Stimulated activated memory B cell treated with anti-CD40 and anti-IgM and Interleukin-4, amounts not matched to agents 10 μg/mL and 1 μg/mL and 100 μg/mL, for 72 hours (primary cell): ENCODE results near the gene TNN.
A peak's percentile ranks its signal among the peaks of the same experiment; 100 is the strongest.
"Not testable (repeated sequence)": the region's sequence is repeated elsewhere in the genome, so short reads cannot be mapped to it uniquely, and the experiment has no call there.

Experiments
- ATAC-seq: fragments of 150-1000 bp; cut with Tn5 transposase; 2 replicates; pipeline ENCODE4 v1.10.0; 2021
- H3K27ac Mint-ChIP-seq: one replicate; pipeline ENCODE4 v1.8.0; 2022; ENCODE audit warnings: mild to moderate bottlenecking, mixed read lengths
- H3K27me3 Mint-ChIP-seq: one replicate; pipeline ENCODE4 v1.8.0; 2022; ENCODE audit warnings: mixed read lengths
- H3K36me3 Mint-ChIP-seq: one replicate; pipeline ENCODE4 v1.8.0; 2022; ENCODE audit warnings: mixed read lengths
- H3K4me1 Mint-ChIP-seq: one replicate; pipeline ENCODE4 v1.8.0; 2022; ENCODE audit warnings: mixed read lengths
- H3K4me3 Mint-ChIP-seq: one replicate; pipeline ENCODE4 v1.8.0; 2022; ENCODE audit warnings: mild to moderate bottlenecking, moderate library complexity, mixed read lengths
- H3K9me3 Mint-ChIP-seq: one replicate; pipeline ENCODE4 v1.8.0; 2022; ENCODE audit warnings: mixed read lengths

Gene TNN, protein sequence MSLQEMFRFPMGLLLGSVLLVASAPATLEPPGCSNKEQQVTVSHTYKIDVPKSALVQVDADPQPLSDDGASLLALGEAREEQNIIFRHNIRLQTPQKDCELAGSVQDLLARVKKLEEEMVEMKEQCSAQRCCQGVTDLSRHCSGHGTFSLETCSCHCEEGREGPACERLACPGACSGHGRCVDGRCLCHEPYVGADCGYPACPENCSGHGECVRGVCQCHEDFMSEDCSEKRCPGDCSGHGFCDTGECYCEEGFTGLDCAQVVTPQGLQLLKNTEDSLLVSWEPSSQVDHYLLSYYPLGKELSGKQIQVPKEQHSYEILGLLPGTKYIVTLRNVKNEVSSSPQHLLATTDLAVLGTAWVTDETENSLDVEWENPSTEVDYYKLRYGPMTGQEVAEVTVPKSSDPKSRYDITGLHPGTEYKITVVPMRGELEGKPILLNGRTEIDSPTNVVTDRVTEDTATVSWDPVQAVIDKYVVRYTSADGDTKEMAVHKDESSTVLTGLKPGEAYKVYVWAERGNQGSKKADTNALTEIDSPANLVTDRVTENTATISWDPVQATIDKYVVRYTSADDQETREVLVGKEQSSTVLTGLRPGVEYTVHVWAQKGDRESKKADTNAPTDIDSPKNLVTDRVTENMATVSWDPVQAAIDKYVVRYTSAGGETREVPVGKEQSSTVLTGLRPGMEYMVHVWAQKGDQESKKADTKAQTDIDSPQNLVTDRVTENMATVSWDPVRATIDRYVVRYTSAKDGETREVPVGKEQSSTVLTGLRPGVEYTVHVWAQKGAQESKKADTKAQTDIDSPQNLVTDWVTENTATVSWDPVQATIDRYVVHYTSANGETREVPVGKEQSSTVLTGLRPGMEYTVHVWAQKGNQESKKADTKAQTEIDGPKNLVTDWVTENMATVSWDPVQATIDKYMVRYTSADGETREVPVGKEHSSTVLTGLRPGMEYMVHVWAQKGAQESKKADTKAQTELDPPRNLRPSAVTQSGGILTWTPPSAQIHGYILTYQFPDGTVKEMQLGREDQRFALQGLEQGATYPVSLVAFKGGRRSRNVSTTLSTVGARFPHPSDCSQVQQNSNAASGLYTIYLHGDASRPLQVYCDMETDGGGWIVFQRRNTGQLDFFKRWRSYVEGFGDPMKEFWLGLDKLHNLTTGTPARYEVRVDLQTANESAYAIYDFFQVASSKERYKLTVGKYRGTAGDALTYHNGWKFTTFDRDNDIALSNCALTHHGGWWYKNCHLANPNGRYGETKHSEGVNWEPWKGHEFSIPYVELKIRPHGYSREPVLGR (N-terminal part only)

DNA sequence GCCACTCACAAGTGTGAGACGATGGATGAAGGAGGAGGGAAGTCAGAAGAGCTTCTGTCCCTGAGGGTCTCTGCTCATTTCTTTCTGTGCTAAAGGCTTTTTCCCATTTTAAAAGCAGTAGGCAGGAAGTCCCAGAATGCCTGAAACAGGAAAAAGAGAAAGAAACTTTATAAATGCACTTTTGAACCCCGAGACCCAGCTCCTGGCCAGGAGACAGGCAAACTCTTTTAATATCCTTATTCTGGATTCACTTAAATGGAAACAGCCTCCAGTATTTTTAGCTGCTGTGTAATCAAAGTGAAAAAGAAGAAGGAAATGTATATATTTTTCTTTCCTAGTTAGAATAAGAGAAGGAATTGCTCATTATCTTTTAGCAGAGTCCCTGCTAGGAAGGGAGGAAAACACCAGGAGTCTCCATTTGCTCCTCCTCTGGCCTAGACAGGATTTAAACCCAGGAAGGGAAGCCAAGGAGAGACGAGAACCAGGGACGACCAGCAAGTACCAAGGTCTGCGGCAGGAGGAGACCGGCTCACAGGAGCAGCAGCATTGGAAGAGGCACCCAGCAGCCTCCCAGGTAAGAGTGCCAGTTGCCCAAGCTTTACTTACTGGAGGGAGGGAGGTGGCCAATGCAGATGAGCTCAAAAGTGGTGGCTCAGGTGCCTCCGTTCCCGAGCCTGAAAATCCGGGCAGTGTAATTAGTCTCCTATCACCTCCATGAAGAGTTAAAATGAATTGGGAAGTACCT is at the start of gene TNN:
TNN (plus strand) TSS at position 472 of the 745 bp plus-strand sequence. CDS start 9,586 bp downstream, outside the sequence.
- H3K27ac Mint-ChIP-seq: no peak within 1 kb of the TSS
- no peak for ATAC-seq
- no peaks in the 10 kb centered on the region for H3K36me3 Mint-ChIP-seq
- no peaks in the 10 kb centered on the region for H3K9me3 Mint-ChIP-seq
- H3K4me3 Mint-ChIP-seq: no peak within 1 kb of the TSS
- peaks cover 45% of the 10 kb centered on the region for H3K27me3 Mint-ChIP-seq
- peaks cover 6% of the 10 kb centered on the region for H3K4me1 Mint-ChIP-seq

DNA sequence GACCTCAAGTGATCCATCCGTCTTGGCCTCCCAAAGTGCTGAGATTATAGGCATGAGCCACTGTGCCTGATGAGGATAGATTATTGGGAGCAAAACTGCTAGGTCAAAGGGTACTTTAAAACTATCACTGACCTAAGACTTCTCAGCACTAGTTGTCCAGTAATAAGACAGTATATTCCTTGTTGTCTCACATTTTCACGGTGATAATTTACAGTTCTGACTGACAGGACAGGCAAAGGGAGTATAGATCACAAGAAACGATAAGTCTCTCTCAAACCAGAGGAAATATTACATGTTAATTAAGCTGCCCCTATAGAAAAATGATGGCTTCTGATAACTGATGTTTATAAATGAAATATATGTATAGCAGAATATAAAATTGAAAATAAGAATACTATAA is 48.1 kb upstream of the TNN start:
- H3K4me1 Mint-ChIP-seq: peaks cover 39% of the 10 kb centered on the region
- H3K27ac Mint-ChIP-seq: no peak overlapping the region
- H3K9me3 Mint-ChIP-seq: no peaks in the 10 kb centered on the region
- H3K27me3 Mint-ChIP-seq: no peaks in the 10 kb centered on the region
- H3K4me3 Mint-ChIP-seq: no peak overlapping the region
- H3K36me3 Mint-ChIP-seq: peaks cover 41% of the 10 kb centered on the region
- no peak for ATAC-seq

DNA sequence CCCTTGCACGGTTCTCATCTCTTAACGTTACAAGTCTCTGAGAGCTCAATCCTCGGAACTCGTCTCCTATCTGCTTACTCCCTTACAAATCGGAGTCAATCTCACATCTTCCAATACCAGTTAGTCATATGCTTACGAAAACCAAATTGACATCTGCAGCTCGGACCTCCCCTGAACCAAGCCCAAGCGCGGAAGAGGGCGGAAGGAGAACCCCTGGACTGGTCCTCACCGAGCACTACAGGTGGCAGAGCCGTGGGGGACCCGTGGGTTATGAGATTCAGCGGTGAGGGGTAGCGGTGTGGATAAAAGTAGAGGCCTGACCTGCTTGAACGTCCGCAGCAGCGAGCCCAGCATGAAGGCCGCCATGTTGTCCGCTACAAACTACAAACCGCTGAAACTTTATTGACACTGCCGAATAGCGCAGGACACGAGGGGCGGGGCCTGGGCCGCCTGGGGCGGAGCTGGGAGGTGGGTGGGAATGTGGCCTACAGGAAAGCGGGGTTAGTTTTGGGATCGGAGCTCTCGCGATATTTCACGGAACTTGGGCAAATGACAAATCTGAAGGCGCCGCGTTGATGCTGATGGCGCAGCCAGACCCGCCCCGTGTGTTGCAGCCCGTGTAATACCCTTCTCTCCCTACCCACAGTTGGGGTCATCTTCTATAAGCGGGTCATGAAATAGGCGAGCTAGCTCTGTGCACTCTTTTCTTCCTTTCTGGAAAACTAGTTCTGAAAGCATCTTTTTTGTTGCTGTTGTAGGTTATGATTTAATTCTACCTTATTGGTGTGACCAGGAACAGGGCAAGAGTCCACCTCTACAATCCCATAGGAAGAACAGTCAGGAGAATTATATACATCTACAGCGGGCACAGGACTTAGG is 44.4 kb upstream of the TNN start, which contains the start of gene MRPS14:
MRPS14 (minus strand) TSS at position 383 of the 879 bp plus-strand sequence; CDS start at position 366, 17 bp downstream.
- Mint-ChIP-seq H3K4me3 (peak within 1 kb of the TSS; percentile 88), H3K4me1 (peaks cover 26% of the 10 kb centered on the region), H3K36me3 (peaks cover 11% of the 10 kb centered on the region), H3K27me3 (no peaks in the 10 kb centered on the region), H3K27ac (peak within 1 kb of the TSS; percentile 87), H3K9me3 (no peaks in the 10 kb centered on the region)
- peak; percentile 97 for ATAC-seq

DNA sequence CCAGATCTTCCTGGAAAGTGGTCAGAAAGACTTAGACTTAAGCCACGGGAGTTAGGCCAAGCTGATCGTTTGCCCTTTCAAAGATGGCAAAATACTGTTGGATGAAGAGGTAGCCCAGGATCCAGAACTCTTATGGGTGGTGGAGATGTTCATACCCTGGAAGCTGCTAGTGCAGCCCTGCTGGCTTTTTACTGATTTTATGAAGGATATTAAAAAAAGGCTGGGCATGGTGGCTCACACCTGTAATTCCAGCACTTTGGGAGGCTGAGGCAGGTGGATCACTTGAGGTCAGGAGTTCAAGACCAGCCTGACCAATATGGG is 43.8 kb upstream of the TNN start:
- Mint-ChIP-seq H3K36me3 (peaks cover 11% of the 10 kb centered on the region), H3K27ac (peak overlapping the region; percentile 87), H3K4me1 (peaks cover 26% of the 10 kb centered on the region), H3K4me3 (peak overlapping the region; percentile 88)
- not testable (repeated sequence) for H3K27me3 Mint-ChIP-seq, ATAC-seq, H3K9me3 Mint-ChIP-seq

DNA sequence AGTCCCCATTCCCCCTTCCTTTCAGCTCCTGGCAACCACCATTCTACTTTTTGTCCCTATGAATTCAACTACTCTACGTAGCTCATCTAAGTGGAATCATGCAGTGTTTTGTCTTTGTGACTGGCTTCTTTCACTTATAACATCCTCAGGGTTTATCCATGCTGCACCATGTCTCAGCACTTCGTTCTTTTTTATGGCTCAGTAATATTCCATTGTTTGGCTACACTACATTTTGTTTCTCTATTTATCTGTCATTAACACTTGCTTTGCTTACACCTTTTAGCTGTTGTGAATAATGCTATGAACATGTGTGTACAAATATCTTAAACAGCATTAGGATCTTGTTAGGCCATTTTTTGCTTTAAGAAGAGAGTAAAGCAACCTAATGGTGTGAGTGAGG is 42.9 kb upstream of the TNN start:
- peaks cover 11% of the 10 kb centered on the region for H3K36me3 Mint-ChIP-seq
- no peak overlapping the region for H3K27ac Mint-ChIP-seq
- H3K27me3 Mint-ChIP-seq: no peaks in the 10 kb centered on the region
- H3K9me3 Mint-ChIP-seq: no peaks in the 10 kb centered on the region
- no peak overlapping the region for H3K4me3 Mint-ChIP-seq
- H3K4me1 Mint-ChIP-seq: peaks cover 34% of the 10 kb centered on the region
- ATAC-seq: no peak

DNA sequence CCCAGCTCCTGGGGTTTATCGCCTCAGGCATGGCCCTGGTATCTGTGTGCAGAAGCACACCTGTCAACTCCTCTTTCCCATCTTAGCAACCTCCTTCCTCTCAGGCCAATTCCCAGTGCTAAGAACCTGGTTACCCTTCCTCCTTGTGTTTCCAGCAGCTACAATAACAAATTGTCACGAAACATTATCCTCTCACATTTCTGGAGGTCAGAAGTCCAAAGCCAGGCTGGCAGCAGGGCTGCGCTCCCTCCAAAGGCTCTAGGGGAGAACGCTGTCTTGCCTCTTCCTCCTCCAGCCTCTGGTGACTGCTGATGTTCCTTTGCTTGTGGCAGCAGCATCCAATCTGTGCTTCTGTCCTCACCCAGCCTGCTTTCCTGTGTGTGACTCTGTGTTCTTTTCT is 33.7 kb upstream of the TNN start:
- Mint-ChIP-seq H3K4me3 (no peak overlapping the region), H3K9me3 (no peaks in the 10 kb centered on the region), H3K36me3 (no peaks in the 10 kb centered on the region), H3K27ac (no peak overlapping the region), H3K4me1 (peaks cover 9% of the 10 kb centered on the region), H3K27me3 (no peaks in the 10 kb centered on the region)
- no peak for ATAC-seq

DNA sequence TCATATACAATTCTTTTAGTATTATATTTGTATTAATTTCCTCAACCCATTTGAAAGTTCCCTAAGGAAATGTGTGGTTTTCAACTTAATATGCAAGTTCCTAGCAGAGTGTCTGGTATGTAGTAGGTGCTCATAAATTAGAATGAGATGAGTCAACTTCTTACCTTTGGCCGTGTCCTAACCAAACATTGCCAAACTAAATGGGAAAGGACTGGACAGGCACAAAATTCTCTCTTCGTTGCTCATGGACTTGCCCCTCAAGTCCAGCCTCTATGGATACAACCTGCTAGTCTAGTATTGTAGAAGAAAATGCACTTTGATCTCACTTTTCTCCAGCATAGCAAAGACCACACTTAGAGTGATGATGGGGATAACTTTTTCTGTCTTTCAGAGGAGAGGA is 32.9 kb upstream of the TNN start:
- Mint-ChIP-seq H3K36me3 (no peaks in the 10 kb centered on the region), H3K4me1 (peaks cover under 1% of the 10 kb centered on the region), H3K27ac (no peak overlapping the region), H3K27me3 (no peaks in the 10 kb centered on the region), H3K9me3 (no peaks in the 10 kb centered on the region), H3K4me3 (no peak overlapping the region)
- ATAC-seq: no peak

DNA sequence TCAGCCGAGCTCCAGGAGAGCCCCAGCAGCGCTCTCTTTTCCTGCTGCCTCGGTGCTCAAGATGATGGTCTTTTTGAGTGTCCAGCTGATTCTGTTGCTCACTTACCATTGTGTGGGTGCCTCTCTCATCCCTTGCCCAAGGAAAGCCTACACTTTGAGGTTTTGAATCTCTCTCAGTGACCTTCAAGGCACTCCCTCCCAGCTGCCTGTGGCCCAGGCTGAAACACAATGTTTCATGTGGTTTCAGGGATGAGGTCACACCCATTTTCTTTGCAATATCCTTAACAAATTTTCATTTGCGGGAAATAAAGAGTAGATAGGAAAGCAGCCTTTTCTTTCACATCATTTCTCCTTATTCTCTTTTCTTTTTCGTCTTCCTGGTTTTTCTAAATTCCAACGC is 31.8 kb upstream of the TNN start:
- Mint-ChIP-seq H3K27ac (no peak overlapping the region), H3K4me1 (no peaks in the 10 kb centered on the region), H3K27me3 (no peaks in the 10 kb centered on the region), H3K4me3 (no peak overlapping the region), H3K9me3 (no peaks in the 10 kb centered on the region), H3K36me3 (no peaks in the 10 kb centered on the region)
- no peak for ATAC-seq

DNA sequence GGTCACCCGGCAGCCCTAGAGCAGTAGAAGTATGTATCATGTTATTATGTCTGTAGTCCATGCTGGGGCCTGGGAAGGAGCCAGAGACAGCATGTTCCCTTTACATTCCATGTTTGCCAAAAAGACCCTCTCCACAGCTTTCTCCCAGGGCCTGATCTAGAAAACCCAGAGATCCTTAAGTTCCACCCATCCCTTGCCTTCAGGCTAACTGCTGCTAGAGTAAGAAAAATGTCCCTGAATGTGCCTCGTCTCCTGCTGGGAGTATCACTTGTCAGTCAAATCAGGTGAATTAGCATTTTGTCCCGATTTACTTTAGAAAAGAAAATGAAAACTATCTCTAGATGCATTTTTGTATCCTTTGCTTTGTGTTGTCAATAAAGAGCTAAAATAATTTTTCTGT is 31.2 kb upstream of the TNN start:
- H3K9me3 Mint-ChIP-seq: no peaks in the 10 kb centered on the region
- no peak for ATAC-seq
- H3K27ac Mint-ChIP-seq: no peak overlapping the region
- no peak overlapping the region for H3K4me3 Mint-ChIP-seq
- no peaks in the 10 kb centered on the region for H3K4me1 Mint-ChIP-seq
- no peaks in the 10 kb centered on the region for H3K36me3 Mint-ChIP-seq
- H3K27me3 Mint-ChIP-seq: no peaks in the 10 kb centered on the region

DNA sequence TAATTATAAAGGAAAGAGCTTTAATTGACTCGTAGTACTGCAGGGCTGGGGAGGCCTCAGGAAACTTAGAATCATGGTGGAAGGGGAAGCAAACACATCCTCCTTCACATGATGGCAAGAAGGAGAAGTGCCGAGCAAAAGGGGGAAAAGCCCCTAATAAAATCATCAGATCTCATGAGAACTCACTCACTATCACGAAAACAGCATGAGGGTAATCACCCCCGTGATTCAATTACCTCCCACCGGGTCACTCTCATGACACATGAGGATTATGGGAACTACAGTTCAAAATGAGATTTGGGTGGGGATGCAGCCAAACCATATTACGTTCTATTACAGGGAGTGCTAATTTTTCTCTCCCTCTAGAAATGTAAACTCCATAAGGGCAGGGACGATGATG is 30.2 kb upstream of the TNN start:
- Mint-ChIP-seq H3K4me3 (no peak overlapping the region), H3K36me3 (no peaks in the 10 kb centered on the region), H3K27ac (no peak overlapping the region), H3K9me3 (no peaks in the 10 kb centered on the region), H3K4me1 (no peaks in the 10 kb centered on the region), H3K27me3 (no peaks in the 10 kb centered on the region)
- no peak for ATAC-seq

DNA sequence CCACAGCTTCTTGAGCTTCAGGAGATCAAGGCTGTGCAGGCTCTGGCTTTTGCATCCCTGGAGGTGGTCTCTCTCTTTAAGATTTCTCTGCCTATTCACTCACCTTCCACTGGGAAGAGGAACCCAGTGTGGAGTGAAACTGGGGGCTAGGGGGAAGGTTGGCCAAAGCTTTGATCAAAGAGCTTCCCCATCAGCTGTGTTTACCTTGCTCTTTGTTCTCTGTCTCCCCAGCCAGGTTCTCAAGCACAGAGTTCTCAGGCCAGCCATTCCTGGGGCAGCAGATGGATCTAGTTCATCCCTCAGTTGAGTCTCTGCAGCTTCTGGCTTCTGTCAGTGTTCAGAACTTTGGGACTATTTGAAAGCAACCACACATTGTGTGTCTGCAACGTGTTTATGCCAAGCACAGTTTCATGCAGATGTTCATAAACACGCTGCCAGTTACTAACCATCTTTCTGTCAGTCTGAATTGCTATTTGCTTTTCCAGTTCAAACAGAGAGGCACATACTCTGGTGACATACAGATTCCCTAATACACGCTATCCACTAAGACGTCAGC is 27.2 kb upstream of the TNN start:
- Mint-ChIP-seq H3K4me3 (no peak overlapping the region), H3K36me3 (no peaks in the 10 kb centered on the region), H3K27ac (no peak overlapping the region), H3K9me3 (no peaks in the 10 kb centered on the region), H3K4me1 (no peaks in the 10 kb centered on the region), H3K27me3 (peaks cover 15% of the 10 kb centered on the region)
- peak; percentile 12 for ATAC-seq

DNA sequence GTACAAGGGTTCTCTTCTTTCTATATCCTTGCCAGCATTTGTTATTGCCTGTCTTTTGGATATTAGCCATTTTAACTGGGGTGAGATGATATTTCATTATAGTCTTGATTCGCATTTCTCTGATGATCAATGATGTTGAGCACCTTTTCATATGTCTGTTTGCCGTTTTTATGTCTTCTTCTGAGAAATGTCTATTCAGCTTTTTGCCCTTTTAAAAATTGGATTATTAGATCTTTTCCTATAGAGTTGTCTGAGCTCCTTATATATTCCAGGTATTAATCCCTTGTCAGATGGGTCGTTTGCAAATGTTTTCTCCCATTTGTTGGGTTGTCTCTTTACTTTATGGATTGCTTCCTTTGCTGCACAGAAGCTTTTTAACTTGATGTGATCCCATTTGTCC is 25.0 kb upstream of the TNN start:
- Mint-ChIP-seq H3K27me3 (peaks cover 34% of the 10 kb centered on the region), H3K4me1 (no peaks in the 10 kb centered on the region), H3K4me3 (no peak overlapping the region), H3K27ac (no peak overlapping the region), H3K9me3 (no peaks in the 10 kb centered on the region), H3K36me3 (no peaks in the 10 kb centered on the region)
- ATAC-seq: no peak

DNA sequence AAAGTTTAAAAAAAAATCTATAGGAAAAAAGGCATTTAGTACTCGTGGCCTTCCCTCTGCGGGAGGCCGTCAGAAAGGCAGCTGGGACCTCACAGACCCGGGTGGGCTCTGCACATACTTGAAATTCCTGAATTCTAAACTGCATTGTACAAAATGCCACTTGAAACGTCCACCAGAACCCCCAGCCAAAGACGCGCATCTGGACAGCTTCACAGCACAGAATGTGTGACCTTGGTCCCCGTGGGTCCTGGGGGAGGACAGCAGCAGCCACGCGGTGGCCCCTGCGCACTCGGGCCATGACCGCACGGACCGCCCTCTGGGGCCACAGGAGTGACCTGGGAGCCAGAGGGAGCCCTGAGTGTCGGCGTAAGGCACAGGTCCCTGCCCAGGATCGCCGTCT is 23.8 kb upstream of the TNN start:
- H3K4me1 Mint-ChIP-seq: no peaks in the 10 kb centered on the region
- H3K4me3 Mint-ChIP-seq: no peak overlapping the region
- H3K27ac Mint-ChIP-seq: no peak overlapping the region
- ATAC-seq: no peak
- peaks cover 46% of the 10 kb centered on the region for H3K27me3 Mint-ChIP-seq
- H3K9me3 Mint-ChIP-seq: no peaks in the 10 kb centered on the region
- H3K36me3 Mint-ChIP-seq: no peaks in the 10 kb centered on the region

DNA sequence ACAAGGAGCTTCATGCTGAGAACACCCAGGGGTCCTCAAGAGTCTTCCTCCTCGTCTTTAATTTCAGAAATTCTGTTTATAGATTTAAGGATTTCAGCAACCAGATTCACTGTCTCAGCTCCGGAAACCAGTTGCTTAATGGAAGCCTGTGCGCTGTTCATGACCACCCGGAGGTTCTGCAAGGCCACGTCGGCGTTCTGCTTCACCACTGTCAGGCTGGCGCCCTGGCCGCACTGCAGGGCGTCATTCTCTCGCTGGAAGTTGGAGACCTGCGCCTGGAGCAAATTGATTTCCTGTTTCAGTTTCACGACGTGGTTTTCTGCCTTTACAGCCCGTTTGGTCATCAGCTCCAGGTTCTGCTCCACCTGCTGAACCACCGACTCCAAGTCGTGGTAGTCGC is 23.0 kb upstream of the TNN start:
- H3K27me3 Mint-ChIP-seq: peaks cover 54% of the 10 kb centered on the region
- H3K4me3 Mint-ChIP-seq, H3K36me3 Mint-ChIP-seq, H3K4me1 Mint-ChIP-seq, H3K27ac Mint-ChIP-seq, H3K9me3 Mint-ChIP-seq, ATAC-seq: not testable (repeated sequence)
